ENCODE measurements around the gene CCDC18.

- TF ChIP-seq CTCF (IDR thresholded peaks at IDR 0.05; ENCODE audit: insufficient read depth, low read depth, low read length): no peak
- no peak for TF ChIP-seq EZH2 (IDR thresholded peaks at IDR 0.05; ENCODE audit: insufficient read depth, low read length)
These were observed 41.4 kb downstream of the CCDC18 start for GRCh38 chr1:93221913-93222312.

Data from astrocyte (in vitro differentiated cells and primary cell).